ENCODE results near the gene ARHGEF40. TPM values are rescaled to one million over a fixed set of nuclear protein-coding genes. Genes with fewer than 3 reads are reported as not detected.

Gene ARHGEF40
- polyA plus RNA-seq, 3 donors, result 65.3 to 87.0 (median 76.4) TPM

DNA sequence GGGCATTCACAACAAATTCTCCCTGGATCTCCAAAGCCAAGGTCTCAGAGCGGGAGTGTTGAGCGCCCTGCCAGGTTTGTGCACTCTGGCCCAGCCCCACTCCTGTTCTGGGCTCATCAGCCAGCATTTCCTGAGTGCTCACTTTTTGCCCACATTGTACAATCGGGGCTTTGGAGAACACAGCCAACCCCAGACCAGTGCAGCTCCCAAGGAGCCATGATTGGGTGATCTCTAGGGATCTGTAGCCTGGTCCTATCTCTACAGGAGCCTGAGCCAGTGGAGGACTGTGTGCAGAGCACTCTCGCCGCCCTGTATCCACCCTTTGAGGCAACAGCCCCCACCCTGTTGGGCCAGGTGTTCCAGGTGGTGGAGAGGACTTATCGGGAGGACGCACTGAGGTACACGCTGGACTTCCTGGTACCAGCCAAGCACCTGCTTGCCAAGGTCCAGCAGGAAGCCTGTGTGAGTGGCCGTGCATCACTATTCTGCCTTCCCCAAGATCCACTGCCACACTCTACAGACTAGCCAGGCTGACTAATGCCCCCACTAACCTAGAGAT is 2.8 kb downstream of the ARHGEF40 start:
- no peak for DNase-seq (ENCODE audit: extremely low read depth in 1 of 11, low read depth in 9 of 11, low spot score in 4 of 11)

DNA sequence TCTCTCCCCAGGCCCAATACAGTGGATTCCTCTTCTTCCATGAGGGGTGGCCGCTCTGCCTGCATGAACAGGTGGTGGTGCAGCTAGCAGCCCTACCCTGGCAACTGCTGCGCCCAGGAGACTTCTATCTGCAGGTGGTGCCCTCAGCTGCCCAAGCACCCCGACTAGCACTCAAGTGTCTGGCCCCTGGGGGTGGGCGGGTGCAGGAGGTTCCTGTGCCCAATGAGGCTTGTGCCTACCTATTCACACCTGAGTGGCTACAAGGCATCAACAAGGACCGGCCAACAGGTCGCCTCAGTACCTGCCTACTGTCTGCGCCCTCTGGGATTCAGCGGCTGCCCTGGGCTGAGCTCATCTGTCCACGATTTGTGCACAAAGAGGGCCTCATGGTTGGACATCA is 3.8 kb downstream of the ARHGEF40 start:
- no peak for DNase-seq (ENCODE audit: extremely low read depth in 1 of 11, low read depth in 9 of 11, low spot score in 4 of 11)

DNA sequence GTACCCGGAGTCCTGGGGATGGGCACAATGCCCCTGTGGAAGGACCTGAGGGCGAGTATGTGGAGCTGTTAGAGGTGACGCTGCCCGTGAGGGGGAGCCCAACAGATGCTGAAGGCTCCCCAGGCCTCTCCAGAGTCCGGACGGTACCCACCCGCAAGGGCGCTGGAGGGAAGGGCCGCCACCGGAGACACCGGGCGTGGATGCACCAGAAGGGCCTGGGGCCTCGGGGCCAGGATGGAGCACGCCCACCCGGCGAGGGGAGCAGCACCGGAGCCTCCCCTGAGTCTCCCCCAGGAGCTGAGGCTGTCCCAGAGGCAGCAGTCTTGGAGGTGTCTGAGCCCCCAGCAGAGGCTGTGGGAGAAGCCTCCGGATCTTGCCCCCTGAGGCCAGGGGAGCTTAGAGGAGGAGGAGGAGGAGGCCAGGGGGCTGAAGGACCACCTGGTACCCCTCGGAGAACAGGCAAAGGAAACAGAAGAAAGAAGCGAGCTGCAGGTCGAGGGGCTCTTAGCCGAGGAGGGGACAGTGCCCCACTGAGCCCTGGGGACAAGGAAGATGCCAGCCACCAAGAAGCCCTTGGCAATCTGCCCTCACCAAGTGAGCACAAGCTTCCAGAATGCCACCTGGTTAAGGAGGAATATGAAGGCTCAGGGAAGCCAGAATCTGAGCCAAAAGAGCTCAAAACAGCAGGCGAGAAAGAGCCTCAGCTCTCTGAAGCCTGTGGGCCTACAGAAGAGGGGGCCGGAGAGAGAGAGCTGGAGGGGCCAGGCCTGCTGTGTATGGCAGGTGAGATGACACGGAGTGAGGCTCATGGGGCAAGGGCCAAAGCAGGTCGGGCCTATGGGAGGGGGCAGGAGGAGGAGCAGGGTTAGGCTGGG is 4.5 kb downstream of the ARHGEF40 start:
- DNase-seq (ENCODE audit: extremely low read depth in 1 of 11, low read depth in 9 of 11, low spot score in 4 of 11), result no peak

DNA sequence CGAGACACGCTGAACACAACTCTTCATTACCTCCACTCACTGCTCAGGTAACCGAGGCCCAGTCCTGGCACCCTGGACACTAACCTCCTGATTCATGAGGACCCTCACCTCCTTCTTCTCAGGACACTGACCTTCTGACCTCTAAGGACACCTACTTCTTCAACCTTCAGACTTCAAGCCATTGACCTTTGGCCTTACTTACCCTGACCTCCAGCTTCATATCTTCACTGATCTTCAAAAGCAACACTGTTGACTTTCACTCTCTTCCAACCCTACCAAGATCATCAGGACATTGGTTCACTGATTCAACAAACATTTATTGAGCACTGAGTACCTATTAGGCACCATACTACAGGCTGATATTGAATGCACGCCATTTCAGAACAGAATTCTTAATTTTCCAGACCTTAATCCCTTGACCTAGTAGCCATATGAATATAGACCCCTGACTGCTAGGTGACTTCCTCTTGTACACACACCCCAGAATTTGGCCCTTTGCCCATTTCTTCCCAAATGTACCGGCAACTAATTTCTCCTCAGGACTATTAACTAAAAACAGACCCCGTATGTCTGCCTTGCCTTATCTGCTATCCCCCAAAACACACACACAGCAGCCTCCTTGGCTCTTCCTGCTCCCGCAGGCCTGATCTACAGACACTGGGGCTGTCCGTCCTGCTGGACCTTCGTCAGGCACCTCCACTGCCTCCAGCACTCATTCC is 5.8 kb downstream of the ARHGEF40 start:
- no peak for DNase-seq (ENCODE audit: extremely low read depth in 1 of 11, low read depth in 9 of 11, low spot score in 4 of 11)

GRCh38 chr14:21077672-21078071 is 7.6 kb downstream of the ARHGEF40 start:
- DNase-seq (ENCODE audit: extremely low read depth in 1 of 11, low read depth in 9 of 11, low spot score in 4 of 11), result no peak

DNA sequence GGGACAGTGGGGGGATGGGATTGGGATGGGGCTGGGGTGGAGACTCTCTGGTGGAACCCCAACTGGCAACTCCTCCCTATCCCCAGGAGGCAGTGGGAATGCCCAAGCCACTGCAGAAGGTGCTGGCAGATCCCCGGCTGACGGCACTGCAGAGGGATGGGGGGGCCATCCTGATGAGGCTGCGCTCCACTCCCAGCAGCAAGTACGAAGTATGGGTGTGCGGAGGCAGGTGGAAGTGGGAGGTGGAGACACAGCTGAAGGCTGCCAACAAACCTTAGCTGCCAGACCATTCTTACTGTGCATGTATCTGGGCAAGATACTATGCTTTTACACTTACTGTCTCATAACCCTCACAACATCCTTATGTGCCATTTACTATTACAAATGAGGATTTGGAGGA is 8.2 kb downstream of the ARHGEF40 start:
- no peak for DNase-seq (ENCODE audit: extremely low read depth in 1 of 11, low read depth in 9 of 11, low spot score in 4 of 11)

GRCh38 chr14:21078726-21079125 is 8.6 kb downstream of the ARHGEF40 start:
- no peak for DNase-seq (ENCODE audit: extremely low read depth in 1 of 11, low read depth in 9 of 11, low spot score in 4 of 11)

- no peak for DNase-seq (ENCODE audit: extremely low read depth in 1 of 11, low read depth in 9 of 11, low spot score in 4 of 11)
These were observed 11.5 kb downstream of the ARHGEF40 start for GRCh38 chr14:21081521-21082142.

GRCh38 chr14:21083565-21084325 is 13.6 kb downstream of the ARHGEF40 start:
- no peak for DNase-seq (ENCODE audit: extremely low read depth in 1 of 11, low read depth in 9 of 11, low spot score in 4 of 11)

GRCh38 chr14:21084396-21084795 is 14.3 kb downstream of the ARHGEF40 start:
- DNase-seq (ENCODE audit: extremely low read depth in 1 of 11, low read depth in 9 of 11, low spot score in 4 of 11), result no peak

DNA sequence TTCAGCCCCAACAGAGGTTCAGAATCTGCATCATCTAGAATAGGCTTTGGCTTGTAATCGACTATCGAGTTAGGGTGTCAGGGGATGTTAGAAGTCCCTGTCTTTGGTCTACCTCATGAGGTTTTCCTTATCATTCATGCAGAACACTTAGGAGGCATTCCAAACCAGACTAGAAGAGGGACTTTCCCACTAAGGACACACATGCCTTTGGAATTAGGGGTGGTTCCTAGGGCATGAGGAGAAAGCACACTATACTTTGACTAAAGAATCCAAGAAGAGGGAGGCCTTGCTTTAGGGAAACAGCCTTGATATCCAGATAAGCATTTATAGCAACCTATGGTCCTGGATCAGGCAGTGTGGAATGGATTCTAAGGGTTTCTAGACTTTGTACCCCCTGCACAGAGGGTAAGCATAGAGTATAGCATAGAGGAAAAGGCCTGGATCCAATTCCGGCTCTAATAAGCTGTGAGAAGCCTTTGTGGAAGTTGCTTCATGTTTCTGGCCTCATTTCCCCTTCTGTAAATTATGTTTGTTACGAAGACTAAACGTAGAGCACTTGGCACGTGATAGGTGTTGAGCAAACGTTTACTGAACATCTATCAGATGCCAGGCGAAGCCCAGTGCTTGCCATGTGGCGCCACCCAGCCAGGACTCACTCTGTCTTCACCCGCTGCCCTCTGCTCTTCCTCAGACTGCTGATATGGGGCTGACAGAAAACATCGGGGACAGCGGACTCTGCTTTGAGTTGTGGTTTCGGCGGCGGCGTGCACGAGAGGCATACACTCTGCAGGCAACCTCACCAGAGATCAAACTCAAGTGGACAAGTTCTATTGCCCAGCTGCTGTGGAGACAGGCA is 15.1 kb downstream of the ARHGEF40 start:
- no peak for DNase-seq (ENCODE audit: extremely low read depth in 1 of 11, low read depth in 9 of 11, low spot score in 4 of 11)

DNA sequence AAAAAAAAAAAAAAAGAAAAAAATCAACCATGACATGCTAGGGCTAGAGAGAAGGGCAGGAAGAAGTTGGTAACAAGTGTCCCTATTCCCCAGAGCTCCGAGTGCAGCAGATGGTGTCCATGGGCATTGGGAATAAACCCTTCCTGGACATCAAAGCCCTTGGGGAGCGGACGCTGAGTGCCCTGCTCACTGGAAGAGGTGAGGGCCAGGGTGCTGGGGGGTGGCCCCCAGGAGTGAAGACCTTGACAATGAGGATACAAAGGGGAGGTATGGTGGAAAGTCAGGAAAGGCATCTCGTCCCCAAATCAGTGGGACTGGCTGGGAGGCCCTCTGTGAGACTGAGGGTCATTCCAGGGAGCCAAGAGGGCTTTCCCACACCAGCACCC is 16.8 kb downstream of the ARHGEF40 start:
- no peak for DNase-seq (ENCODE audit: extremely low read depth in 1 of 11, low read depth in 9 of 11, low spot score in 4 of 11)

DNA sequence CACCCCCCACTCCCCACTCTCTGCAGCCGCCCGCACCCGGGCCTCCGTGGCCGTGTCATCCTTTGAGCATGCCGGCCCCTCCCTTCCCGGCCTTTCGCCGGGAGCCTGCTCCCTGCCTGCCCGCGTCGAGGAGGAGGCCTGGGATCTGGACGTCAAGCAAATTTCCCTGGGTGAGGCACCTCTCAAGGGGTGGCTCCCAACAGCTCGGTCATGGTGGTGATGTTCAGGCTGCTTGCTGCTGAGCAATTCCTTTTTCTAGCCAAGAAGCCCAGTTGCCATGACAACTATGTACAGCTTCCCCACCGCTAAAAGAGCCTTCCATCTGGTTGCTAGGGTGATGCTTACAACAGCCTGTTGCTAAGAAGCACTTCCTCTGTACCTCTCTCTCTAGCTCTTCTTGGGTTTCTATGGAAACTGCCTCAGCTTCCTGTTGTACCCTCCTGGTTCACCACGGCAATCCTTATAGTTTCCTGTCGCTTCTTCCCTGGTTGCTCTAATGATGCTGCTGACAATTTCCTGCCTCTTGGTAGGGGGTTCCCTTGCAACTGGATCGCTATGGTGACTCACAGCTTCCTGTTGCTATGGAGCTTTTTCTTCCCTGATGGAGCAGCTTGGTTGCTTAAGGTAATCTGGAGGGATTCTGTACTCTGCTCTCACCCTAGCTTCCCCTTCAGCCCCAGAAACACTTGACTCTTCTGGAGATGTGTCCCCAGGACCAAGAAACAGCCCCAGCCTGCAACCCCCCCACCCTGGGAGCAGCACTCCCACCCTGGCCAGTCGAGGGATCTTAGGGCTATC is 17.4 kb downstream of the ARHGEF40 start:
- DNase-seq (ENCODE audit: extremely low read depth in 1 of 11, low read depth in 9 of 11, low spot score in 4 of 11), result no peak

DNA sequence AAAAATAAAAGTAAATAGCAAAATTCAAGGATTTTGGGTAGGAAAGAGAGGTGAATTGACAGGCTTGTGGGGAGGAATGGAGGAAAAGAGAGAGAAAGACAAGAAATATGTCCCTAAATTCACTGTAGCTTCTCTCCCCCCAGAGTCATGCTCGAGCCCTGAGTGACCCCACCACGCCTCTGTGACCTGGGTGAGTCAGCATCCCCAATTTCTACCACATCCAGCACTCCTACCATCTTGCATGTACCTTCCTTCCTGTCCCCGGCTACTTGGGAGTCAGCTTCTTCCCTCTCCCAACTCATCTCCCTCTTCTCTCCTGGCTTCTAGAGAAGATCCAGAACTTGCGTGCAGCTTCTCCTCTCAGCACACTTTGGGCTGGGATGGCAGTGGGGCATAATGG is 18.6 kb downstream of the ARHGEF40 start:
- no peak for DNase-seq (ENCODE audit: extremely low read depth in 1 of 11, low read depth in 9 of 11, low spot score in 4 of 11)

GRCh38 chr14:21089271-21089670 is 19.2 kb downstream of the ARHGEF40 start:
- DNase-seq (ENCODE audit: extremely low read depth in 1 of 11, low read depth in 9 of 11, low spot score in 4 of 11), result no peak

- DNase-seq (ENCODE audit: extremely low read depth in 1 of 11, low read depth in 9 of 11, low spot score in 4 of 11), result no peak
These were observed 19.7 kb downstream of the ARHGEF40 start for GRCh38 chr14:21089877-21090193.

GRCh38 chr14:21090194-21090939 is 20.3 kb downstream of the ARHGEF40 start:
- no peak for DNase-seq (ENCODE audit: extremely low read depth in 1 of 11, low read depth in 9 of 11, low spot score in 4 of 11)
